Measurements from ENCODE around the gene PPP1R15A.

GRCh38 chr19:48867123-48867745 lies 5.0 kb upstream of the PPP1R15A start:
- TF ChIP-seq CTCF (IDR thresholded peaks at IDR 0.05; ENCODE audit: insufficient read depth, low read length) = no peak
- TF ChIP-seq SPI1 (IDR thresholded peaks at IDR 0.05; ENCODE audit: borderline replicate concordance, low read depth) = no peak
- no peak for TF ChIP-seq REST (IDR thresholded peaks at IDR 0.05; ENCODE audit: insufficient replicate concordance, low read depth)
- TF ChIP-seq POLR2AphosphoS5 (IDR thresholded peaks at IDR 0.05; ENCODE audit: low read depth) = no peak
